Neural crest cell (in vitro differentiated cells): ENCODE data around the gene IL1R2. TPM values are rescaled to one million over a fixed set of nuclear protein-coding genes. Genes with fewer than 3 reads are reported as not detected.

ENCODE experiments used
- DNase-seq: peaks from one replicate; pipeline ENCODE4 v3.0.0; 2021; ENCODE audit warnings: low read depth, mixed read lengths, low spot score
- H3K27ac Mint-ChIP-seq: one replicate; pipeline ENCODE4 v1.8.0; 2021; ENCODE audit warnings: mild to moderate bottlenecking, mixed read lengths; ENCODE audit not compliant: unreplicated experiment
- H3K27me3 Mint-ChIP-seq: 2 replicates; pipeline ENCODE4 v1.8.0; 2021; ENCODE audit warnings: low read depth, mild to moderate bottlenecking, mixed read lengths
- H3K36me3 Mint-ChIP-seq: 2 replicates; pipeline ENCODE4 v1.8.0; 2021; ENCODE audit warnings: low read depth, mild to moderate bottlenecking, mixed read lengths
- H3K4me1 Mint-ChIP-seq: 2 replicates; pipeline ENCODE4 v1.8.0; 2021; ENCODE audit warnings: mixed read lengths
- H3K4me3 Mint-ChIP-seq: one replicate; pipeline ENCODE4 v1.8.0; 2021; ENCODE audit warnings: mild to moderate bottlenecking, mixed read lengths
- H3K9me3 Mint-ChIP-seq: 2 replicates; pipeline ENCODE4 v1.8.0; 2021; ENCODE audit warnings: mixed read lengths
- total RNA-seq: library from RNA; stranded (reverse); gene quantifications from 2 replicates; pipeline ENCODE4 v1.2.1, GENCODE V29; 2021
- TF ChIP-seq, protein P1 (sequence below): fragments of 200-600 bp; sonication (generic); conservative IDR thresholded peaks from 2 replicates; pipeline ENCODE4 v1.5.0; 2021; ENCODE audit warnings: antibody characterized with exemption, mild to moderate bottlenecking

Gene IL1R2
- total RNA-seq, 1 donor from 2014 or later, result not detected

DNA sequence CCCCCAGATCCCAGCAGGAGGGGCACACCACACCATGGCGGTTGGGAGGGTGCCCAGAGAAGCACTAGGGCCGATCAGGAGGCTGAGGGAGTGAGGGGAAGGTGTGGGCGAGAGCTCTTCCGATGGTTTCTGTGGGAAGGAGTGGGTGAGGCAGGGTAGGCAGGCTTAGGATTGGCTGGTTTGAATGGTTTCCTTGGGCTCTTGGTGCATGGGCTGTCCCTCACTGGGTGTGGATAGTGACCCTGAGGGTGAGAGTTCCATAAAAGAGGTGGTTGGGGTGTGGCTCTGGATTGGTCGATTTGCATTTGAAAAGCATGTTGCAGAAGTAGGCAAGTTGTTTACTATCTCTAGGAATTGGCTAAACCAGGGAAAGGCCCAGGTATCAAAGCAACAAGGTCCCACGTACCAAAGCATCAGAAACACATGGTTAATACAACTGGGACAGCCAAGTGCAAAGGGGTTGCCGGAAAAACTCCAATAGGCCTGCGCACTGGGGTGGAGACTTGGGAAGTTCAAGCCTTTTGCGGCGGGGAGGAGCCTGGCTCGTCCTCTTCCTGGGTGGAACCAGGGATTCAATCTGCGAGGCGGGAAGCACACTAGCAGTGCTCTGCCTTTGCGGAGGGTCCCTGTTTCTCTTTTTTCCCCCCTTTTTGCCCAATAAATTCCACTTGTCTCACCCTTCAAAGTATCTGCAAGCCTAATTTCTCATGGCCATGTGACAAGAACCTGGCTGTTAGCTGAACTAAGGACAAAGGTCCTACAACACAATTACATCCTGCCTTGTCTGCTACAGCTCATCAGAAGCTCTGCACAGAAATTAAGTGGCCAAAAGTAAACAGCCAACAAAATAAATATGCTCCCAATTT is 43.2 kb downstream of the IL1R2 start:
- H3K9me3 Mint-ChIP-seq, result peaks cover 9% of the 10 kb centered on the region
- H3K4me3 Mint-ChIP-seq, result no peak overlapping the region
- TF ChIP-seq, protein P1, sequence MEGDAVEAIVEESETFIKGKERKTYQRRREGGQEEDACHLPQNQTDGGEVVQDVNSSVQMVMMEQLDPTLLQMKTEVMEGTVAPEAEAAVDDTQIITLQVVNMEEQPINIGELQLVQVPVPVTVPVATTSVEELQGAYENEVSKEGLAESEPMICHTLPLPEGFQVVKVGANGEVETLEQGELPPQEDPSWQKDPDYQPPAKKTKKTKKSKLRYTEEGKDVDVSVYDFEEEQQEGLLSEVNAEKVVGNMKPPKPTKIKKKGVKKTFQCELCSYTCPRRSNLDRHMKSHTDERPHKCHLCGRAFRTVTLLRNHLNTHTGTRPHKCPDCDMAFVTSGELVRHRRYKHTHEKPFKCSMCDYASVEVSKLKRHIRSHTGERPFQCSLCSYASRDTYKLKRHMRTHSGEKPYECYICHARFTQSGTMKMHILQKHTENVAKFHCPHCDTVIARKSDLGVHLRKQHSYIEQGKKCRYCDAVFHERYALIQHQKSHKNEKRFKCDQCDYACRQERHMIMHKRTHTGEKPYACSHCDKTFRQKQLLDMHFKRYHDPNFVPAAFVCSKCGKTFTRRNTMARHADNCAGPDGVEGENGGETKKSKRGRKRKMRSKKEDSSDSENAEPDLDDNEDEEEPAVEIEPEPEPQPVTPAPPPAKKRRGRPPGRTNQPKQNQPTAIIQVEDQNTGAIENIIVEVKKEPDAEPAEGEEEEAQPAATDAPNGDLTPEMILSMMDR, result no peak
- H3K36me3 Mint-ChIP-seq, result no peaks in the 10 kb centered on the region
- peaks cover 7% of the 10 kb centered on the region for H3K27me3 Mint-ChIP-seq
- no peak for DNase-seq
- peak overlapping the region; percentile 55 for H3K27ac Mint-ChIP-seq
- H3K4me1 Mint-ChIP-seq, result no peaks in the 10 kb centered on the region

DNA sequence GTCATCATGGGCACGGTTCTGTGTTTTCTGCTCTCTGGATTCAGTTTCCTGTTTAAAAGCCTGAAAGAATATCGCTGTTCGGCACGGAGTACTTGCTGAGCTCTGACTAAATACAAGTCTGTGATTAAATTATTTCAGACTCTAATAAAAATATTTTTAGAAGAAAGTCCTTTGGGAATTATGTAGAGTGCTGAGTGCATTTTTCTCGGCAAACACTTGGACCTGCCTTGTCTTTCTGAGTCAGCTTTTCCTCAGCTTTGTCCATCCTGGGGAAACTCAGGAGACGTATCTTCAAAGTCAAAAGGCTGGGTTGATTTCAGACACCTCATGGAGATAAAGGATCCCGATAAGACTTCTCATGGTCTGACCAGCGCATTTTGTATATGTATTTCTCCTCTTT is 45.9 kb downstream of the IL1R2 start:
- no peak overlapping the region for H3K4me3 Mint-ChIP-seq
- DNase-seq, result no peak
- H3K27me3 Mint-ChIP-seq, result peaks cover 15% of the 10 kb centered on the region
- TF ChIP-seq, protein P1, result no peak
- H3K4me1 Mint-ChIP-seq, result no peaks in the 10 kb centered on the region
- H3K9me3 Mint-ChIP-seq, result peaks cover 10% of the 10 kb centered on the region
- H3K36me3 Mint-ChIP-seq, result no peaks in the 10 kb centered on the region
- no peak overlapping the region for H3K27ac Mint-ChIP-seq

DNA sequence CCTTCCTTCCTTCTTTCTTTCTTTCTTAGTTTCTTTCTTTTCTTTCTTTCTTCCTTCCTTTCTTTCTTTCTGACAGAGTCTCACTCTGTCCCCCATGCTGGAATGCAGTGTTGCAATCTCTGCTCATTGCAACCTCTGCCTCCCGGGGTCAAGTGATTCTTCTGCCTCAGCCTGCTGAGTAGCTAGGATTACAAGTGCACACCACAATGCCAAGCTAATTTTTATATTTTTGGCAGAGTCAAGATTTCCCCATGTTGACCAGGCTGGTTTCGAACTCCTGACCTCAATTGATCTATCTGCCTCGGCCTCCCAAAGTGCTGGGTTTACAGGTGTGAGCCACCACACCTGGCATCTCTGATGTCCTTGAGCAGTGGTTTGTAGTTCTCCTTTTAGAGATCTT is 48.5 kb downstream of the IL1R2 start:
- Mint-ChIP-seq H3K4me1 (no peaks in the 10 kb centered on the region), H3K4me3 (no peak overlapping the region), H3K27me3 (peaks cover 26% of the 10 kb centered on the region), H3K9me3 (peaks cover 8% of the 10 kb centered on the region), H3K27ac (no peak overlapping the region), H3K36me3 (no peaks in the 10 kb centered on the region)
- DNase-seq, result no peak
- TF ChIP-seq, protein P1, result no peak

DNA sequence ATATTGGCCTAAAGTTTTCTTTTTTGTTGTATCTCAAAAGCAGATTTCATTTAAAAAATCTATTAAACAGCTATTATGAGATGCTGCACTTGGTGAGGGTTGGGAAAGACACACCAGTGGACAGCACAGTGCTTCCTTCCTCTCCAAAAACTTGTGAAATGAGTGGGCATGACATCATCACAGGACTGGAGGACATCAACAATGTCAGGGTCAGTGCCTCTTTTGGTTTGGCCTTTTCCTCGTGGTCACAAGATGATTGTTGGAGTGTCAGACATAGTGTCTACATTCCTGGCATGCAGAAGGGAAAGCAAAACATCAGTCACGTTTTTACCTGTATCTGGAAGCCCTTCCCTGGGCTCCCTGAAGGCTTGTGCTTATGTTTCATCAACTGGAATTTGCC is 49.6 kb downstream of the IL1R2 start:
- no peaks in the 10 kb centered on the region for H3K36me3 Mint-ChIP-seq
- peaks cover 6% of the 10 kb centered on the region for H3K4me1 Mint-ChIP-seq
- H3K27ac Mint-ChIP-seq, result no peak overlapping the region
- no peak overlapping the region for H3K4me3 Mint-ChIP-seq
- H3K9me3 Mint-ChIP-seq, result peaks cover 8% of the 10 kb centered on the region
- TF ChIP-seq, protein P1, result no peak
- DNase-seq, result no peak
- peaks cover 30% of the 10 kb centered on the region for H3K27me3 Mint-ChIP-seq

DNA sequence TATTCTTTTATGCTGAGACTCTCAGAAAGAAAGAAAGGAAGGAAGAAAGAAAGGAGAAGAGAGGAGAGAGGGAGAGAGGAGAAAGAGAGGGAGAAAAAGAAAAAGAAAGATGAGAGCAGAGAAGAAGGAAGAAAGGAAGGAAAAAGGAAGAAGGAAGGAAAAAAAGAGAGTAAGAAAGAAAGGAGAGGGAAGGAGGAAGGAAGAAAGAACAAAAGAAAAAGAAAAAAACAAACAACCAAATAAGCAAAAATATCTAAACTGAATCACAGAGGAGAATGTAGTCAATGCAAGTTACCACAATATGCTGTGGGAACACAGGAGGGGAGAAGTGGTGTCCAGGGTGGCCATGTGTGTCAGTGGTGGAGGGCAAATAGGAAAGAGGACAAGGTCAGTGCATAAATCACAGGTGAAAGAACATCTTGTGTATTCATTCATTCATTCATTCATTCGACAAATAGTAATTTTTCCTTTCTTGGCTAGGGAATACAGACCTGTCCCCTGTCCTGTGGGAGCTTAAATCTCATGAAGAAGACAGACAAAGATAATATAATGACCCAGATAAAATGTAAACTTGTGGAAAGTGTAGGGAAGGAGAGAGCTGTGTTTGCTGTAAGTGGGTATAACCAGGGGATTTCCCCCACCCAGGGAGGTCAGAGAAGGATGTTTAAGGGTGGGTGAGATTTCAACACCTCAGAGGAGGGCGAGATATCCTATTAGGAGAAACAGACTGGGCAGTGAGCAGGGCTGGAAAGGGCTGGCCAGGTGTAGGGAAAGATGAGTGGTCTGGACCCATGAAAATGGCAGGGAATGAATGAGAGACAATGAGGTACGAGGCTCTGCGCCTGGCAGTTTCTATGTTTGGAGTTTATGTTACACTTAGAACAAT is 50.7 kb downstream of the IL1R2 start:
- Mint-ChIP-seq H3K4me1 (peaks cover 12% of the 10 kb centered on the region), H3K27me3 (peaks cover 30% of the 10 kb centered on the region), H3K36me3 (no peaks in the 10 kb centered on the region), H3K4me3 (no peak overlapping the region), H3K9me3 (peaks cover 9% of the 10 kb centered on the region), H3K27ac (no peak overlapping the region)
- TF ChIP-seq, protein P1, result no peak
- no peak for DNase-seq
